ENCODE measurements around the gene DYNLRB1. TPM values are rescaled to one million over a fixed set of nuclear protein-coding genes. Genes with fewer than 3 reads are reported as not detected.

Gene DYNLRB1
- total and polyA plus RNA-seq, 2 donors (not counting 1 experiment from before 2014, with no cell fraction given): 55.3 to 120 TPM

GRCh38 chr20:34573541-34574300, 57.5 kb downstream of the DYNLRB1 start:
- no peaks in the 10 kb centered on the region for H3K9me3 Mint-ChIP-seq (ENCODE audit: insufficient read depth)
- POLR2A ChIA-PET: no interaction called here
- no peak overlapping the region for H3K27ac Mint-ChIP-seq
- Histone ChIP-seq H3K9ac (ENCODE audit: low read length) (no peak overlapping the region), H3K27me3 (replicated peaks in 1 of 4; ENCODE audit: control extremely low read depth in 1 of 4, control insufficient read depth in 3 of 4, insufficient read depth in 4 of 4, low read length in 3 of 4) (no peaks in the 10 kb centered on the region), H3K4me2 (replicated peaks; ENCODE audit: low read depth, low read length, poor library complexity, severe bottlenecking) (no peak overlapping the region), H3K36me3 (replicated peaks in 1 of 2; ENCODE audit: control extremely low read depth in 1 of 2, control insufficient read depth in 1 of 2, extremely low read depth in 1 of 2, insufficient read depth in 2 of 2, low read length in 1 of 2) (peaks cover 0 to 20% of the 10 kb centered on the region in 2 experiments), H4K20me1 (ENCODE audit: control insufficient read depth, insufficient read depth, low read length, poor library complexity, severe bottlenecking) (no peaks in the 10 kb centered on the region), H3K9me3 (ENCODE audit: control extremely low read depth in 1 of 3, control insufficient read depth in 2 of 3, insufficient read depth in 1 of 3, low read length in 2 of 3) (no peaks in the 10 kb centered on the region), H3K4me3 (ENCODE audit: control extremely low read depth in 1 of 5, extremely low read depth in 1 of 5, insufficient read depth in 1 of 5, low read depth in 2 of 5, low read length in 4 of 5) (no peak overlapping the region), H2AFZ (ENCODE audit: insufficient read depth, low read depth, low read length, poor library complexity, severe bottlenecking) (no peak overlapping the region), H3K4me1 (ENCODE audit: control insufficient read depth in 2 of 2, insufficient read depth in 2 of 2, low read length in 2 of 2) (peaks cover 5 to 6% of the 10 kb centered on the region in 2 donors), H3K27ac (ENCODE audit: low read length in 2 of 2) (no peak overlapping the region), H3K79me2 (ENCODE audit: control insufficient read depth, insufficient read depth, low read length) (no peaks in the 10 kb centered on the region)
- TF ChIP-seq, protein P1, sequence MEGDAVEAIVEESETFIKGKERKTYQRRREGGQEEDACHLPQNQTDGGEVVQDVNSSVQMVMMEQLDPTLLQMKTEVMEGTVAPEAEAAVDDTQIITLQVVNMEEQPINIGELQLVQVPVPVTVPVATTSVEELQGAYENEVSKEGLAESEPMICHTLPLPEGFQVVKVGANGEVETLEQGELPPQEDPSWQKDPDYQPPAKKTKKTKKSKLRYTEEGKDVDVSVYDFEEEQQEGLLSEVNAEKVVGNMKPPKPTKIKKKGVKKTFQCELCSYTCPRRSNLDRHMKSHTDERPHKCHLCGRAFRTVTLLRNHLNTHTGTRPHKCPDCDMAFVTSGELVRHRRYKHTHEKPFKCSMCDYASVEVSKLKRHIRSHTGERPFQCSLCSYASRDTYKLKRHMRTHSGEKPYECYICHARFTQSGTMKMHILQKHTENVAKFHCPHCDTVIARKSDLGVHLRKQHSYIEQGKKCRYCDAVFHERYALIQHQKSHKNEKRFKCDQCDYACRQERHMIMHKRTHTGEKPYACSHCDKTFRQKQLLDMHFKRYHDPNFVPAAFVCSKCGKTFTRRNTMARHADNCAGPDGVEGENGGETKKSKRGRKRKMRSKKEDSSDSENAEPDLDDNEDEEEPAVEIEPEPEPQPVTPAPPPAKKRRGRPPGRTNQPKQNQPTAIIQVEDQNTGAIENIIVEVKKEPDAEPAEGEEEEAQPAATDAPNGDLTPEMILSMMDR (IDR thresholded peaks at IDR 0.05): no peak
- no peak overlapping the region for H3K4me3 Mint-ChIP-seq
- WGBS (ENCODE audit: insufficient coverage): 100% methylated on average over 6 of the region's 7 CpGs
- no peaks in the 10 kb centered on the region for H3K27me3 Mint-ChIP-seq
- ATAC-seq (ENCODE audit: low read depth) (no peak), DNase-seq (no peak)
- peaks cover 13% of the 10 kb centered on the region for H3K4me1 Mint-ChIP-seq
- intact Hi-C loops (cut with micrococcal nuclease): no loop called here
- CTCF ChIA-PET: no interaction called here

GRCh38 chr20:34574426-34574825, 58.2 kb downstream of the DYNLRB1 start:
- Histone ChIP-seq H3K4me3 (ENCODE audit: control extremely low read depth in 1 of 5, extremely low read depth in 1 of 5, insufficient read depth in 1 of 5, low read depth in 2 of 5, low read length in 4 of 5) (no peak overlapping the region), H3K9ac (ENCODE audit: low read length) (no peak overlapping the region), H3K4me1 (ENCODE audit: control insufficient read depth in 2 of 2, insufficient read depth in 2 of 2, low read length in 2 of 2) (peaks cover 9 to 10% of the 10 kb centered on the region in 2 donors), H3K4me2 (replicated peaks; ENCODE audit: low read depth, low read length, poor library complexity, severe bottlenecking) (no peak overlapping the region), H2AFZ (ENCODE audit: insufficient read depth, low read depth, low read length, poor library complexity, severe bottlenecking) (no peak overlapping the region), H3K27me3 (replicated peaks in 1 of 4; ENCODE audit: control extremely low read depth in 1 of 4, control insufficient read depth in 3 of 4, insufficient read depth in 4 of 4, low read length in 3 of 4) (no peaks in the 10 kb centered on the region), H3K36me3 (replicated peaks in 1 of 2; ENCODE audit: control extremely low read depth in 1 of 2, control insufficient read depth in 1 of 2, extremely low read depth in 1 of 2, insufficient read depth in 2 of 2, low read length in 1 of 2) (peaks cover 0 to 20% of the 10 kb centered on the region in 2 experiments), H3K27ac (ENCODE audit: low read length in 2 of 2) (no peak overlapping the region), H3K9me3 (ENCODE audit: control extremely low read depth in 1 of 3, control insufficient read depth in 2 of 3, insufficient read depth in 1 of 3, low read length in 2 of 3) (no peaks in the 10 kb centered on the region), H4K20me1 (ENCODE audit: control insufficient read depth, insufficient read depth, low read length, poor library complexity, severe bottlenecking) (no peaks in the 10 kb centered on the region), H3K79me2 (ENCODE audit: control insufficient read depth, insufficient read depth, low read length) (no peaks in the 10 kb centered on the region)
- 100% methylated on average over 5 of the region's 5 CpGs for WGBS (ENCODE audit: insufficient coverage)
- TF ChIP-seq EZH2 (IDR thresholded peaks at IDR 0.05; ENCODE audit: borderline replicate concordance, insufficient read depth, low read depth, low read length, poor library complexity, severe bottlenecking): no peak
- TF ChIP-seq, protein P1 (IDR thresholded peaks at IDR 0.05): no peak
- Mint-ChIP-seq H3K27ac (no peak overlapping the region), H3K4me1 (peaks cover 17% of the 10 kb centered on the region), H3K9me3 (ENCODE audit: insufficient read depth) (no peaks in the 10 kb centered on the region), H3K4me3 (no peak overlapping the region), H3K27me3 (no peaks in the 10 kb centered on the region)
- POLR2A ChIA-PET: no interaction called here
- DNase-seq (no peak), ATAC-seq (ENCODE audit: low read depth) (no peak)
- CTCF ChIA-PET: no interaction called here
- intact Hi-C loops (cut with micrococcal nuclease): no loop called here

All from B cell (primary cell).